Neural crest cell (in vitro differentiated cells): ENCODE data around the gene PDYN. TPM values are rescaled to one million over a fixed set of nuclear protein-coding genes. Genes with fewer than 3 reads are reported as not detected.

Experiments used
- DNase-seq: peaks from one replicate; pipeline ENCODE4 v3.0.0; 2021; ENCODE audit warnings: low read depth, mixed read lengths, low spot score
- H3K27ac Mint-ChIP-seq: one replicate; pipeline ENCODE4 v1.8.0; 2021; ENCODE audit warnings: mild to moderate bottlenecking, mixed read lengths; ENCODE audit not compliant: unreplicated experiment
- H3K27me3 Mint-ChIP-seq: 2 replicates; pipeline ENCODE4 v1.8.0; 2021; ENCODE audit warnings: low read depth, mild to moderate bottlenecking, mixed read lengths
- H3K36me3 Mint-ChIP-seq: 2 replicates; pipeline ENCODE4 v1.8.0; 2021; ENCODE audit warnings: low read depth, mild to moderate bottlenecking, mixed read lengths
- H3K4me1 Mint-ChIP-seq: 2 replicates; pipeline ENCODE4 v1.8.0; 2021; ENCODE audit warnings: mixed read lengths
- H3K4me3 Mint-ChIP-seq: one replicate; pipeline ENCODE4 v1.8.0; 2021; ENCODE audit warnings: mild to moderate bottlenecking, mixed read lengths
- H3K9me3 Mint-ChIP-seq: 2 replicates; pipeline ENCODE4 v1.8.0; 2021; ENCODE audit warnings: mixed read lengths
- total RNA-seq: library from RNA; stranded (reverse); gene quantifications from 2 replicates; pipeline ENCODE4 v1.2.1, GENCODE V29; 2021
- TF ChIP-seq, protein P1 (sequence below): fragments of 200-600 bp; sonication (generic); conservative IDR thresholded peaks from 2 replicates; pipeline ENCODE4 v1.5.0; 2021; ENCODE audit warnings: antibody characterized with exemption, mild to moderate bottlenecking

Gene PDYN
- total RNA-seq, 1 donor from 2014 or later = 0.63 TPM

- H3K27ac Mint-ChIP-seq = no peak overlapping the region
- H3K4me3 Mint-ChIP-seq = no peak overlapping the region
- H3K36me3 Mint-ChIP-seq = no peaks in the 10 kb centered on the region
- DNase-seq = no peak
- peaks cover 5% of the 10 kb centered on the region for H3K4me1 Mint-ChIP-seq
- H3K9me3 Mint-ChIP-seq = no peaks in the 10 kb centered on the region
- TF ChIP-seq, protein P1, sequence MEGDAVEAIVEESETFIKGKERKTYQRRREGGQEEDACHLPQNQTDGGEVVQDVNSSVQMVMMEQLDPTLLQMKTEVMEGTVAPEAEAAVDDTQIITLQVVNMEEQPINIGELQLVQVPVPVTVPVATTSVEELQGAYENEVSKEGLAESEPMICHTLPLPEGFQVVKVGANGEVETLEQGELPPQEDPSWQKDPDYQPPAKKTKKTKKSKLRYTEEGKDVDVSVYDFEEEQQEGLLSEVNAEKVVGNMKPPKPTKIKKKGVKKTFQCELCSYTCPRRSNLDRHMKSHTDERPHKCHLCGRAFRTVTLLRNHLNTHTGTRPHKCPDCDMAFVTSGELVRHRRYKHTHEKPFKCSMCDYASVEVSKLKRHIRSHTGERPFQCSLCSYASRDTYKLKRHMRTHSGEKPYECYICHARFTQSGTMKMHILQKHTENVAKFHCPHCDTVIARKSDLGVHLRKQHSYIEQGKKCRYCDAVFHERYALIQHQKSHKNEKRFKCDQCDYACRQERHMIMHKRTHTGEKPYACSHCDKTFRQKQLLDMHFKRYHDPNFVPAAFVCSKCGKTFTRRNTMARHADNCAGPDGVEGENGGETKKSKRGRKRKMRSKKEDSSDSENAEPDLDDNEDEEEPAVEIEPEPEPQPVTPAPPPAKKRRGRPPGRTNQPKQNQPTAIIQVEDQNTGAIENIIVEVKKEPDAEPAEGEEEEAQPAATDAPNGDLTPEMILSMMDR = no peak
- H3K27me3 Mint-ChIP-seq = peaks cover 39% of the 10 kb centered on the region
These were observed 34.7 kb downstream of the PDYN start for GRCh38 chr20:1959156-1959555.

DNA sequence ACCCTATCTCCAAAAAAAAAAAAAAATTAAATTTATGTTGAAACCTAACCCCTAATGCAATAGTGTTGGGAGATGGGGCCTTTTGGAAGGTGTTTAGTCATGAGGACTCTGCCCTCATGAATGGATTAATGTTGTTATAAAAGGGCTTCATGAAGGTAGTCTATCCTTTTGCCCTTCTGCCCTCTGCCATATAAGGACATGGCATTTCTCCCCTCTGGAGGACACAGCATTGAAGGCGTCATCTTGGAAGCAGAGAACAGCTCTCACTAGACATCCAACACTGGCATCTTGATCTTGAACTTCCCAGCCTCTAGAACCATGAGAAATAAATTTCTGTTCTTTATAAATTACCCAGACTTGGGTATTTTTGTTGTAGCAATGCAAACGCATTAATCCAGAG is 35.4 kb downstream of the PDYN start:
- H3K27me3 Mint-ChIP-seq = peaks cover 32% of the 10 kb centered on the region
- no peaks in the 10 kb centered on the region for H3K36me3 Mint-ChIP-seq
- TF ChIP-seq, protein P1 = no peak
- no peaks in the 10 kb centered on the region for H3K9me3 Mint-ChIP-seq
- no peak overlapping the region for H3K27ac Mint-ChIP-seq
- H3K4me1 Mint-ChIP-seq = peaks cover 5% of the 10 kb centered on the region
- DNase-seq = no peak
- no peak overlapping the region for H3K4me3 Mint-ChIP-seq

DNA sequence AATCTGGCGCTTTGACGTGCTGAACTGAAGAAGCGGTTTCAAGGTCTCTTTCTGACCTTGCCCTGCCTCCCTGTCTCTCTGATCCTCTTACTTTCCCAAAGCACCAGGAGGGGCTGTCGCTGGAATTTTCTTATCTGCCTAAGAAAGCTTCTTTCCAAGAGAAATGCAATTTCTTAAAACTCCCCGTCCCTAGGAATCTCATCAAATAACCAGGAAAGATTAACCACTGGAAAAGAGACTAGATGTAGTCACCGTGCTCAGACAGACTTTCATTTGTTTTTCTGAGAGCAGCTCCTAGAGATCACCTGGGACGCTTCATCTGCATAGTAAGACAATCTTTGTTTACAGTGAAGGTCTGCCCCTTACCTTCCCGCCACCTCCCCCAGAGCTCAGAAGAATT is 38.6 kb downstream of the PDYN start:
- Mint-ChIP-seq H3K4me3 (no peak overlapping the region), H3K4me1 (peaks cover 13% of the 10 kb centered on the region), H3K36me3 (no peaks in the 10 kb centered on the region), H3K9me3 (no peaks in the 10 kb centered on the region), H3K27ac (no peak overlapping the region), H3K27me3 (peaks cover 17% of the 10 kb centered on the region)
- DNase-seq = no peak
- TF ChIP-seq, protein P1 = no peak

- Mint-ChIP-seq H3K4me3 (no peak overlapping the region), H3K36me3 (no peaks in the 10 kb centered on the region), H3K4me1 (peaks cover 29% of the 10 kb centered on the region), H3K9me3 (no peaks in the 10 kb centered on the region), H3K27ac (no peak overlapping the region), H3K27me3 (peaks cover 25% of the 10 kb centered on the region)
- TF ChIP-seq, protein P1 = no peak
- DNase-seq = no peak
These were observed 40.2 kb downstream of the PDYN start for GRCh38 chr20:1953621-1954020.

GRCh38 chr20:1952737-1953530 is 40.9 kb downstream of the PDYN start:
- no peak overlapping the region for H3K27ac Mint-ChIP-seq
- H3K4me1 Mint-ChIP-seq = peaks cover 34% of the 10 kb centered on the region
- H3K9me3 Mint-ChIP-seq = no peaks in the 10 kb centered on the region
- H3K36me3 Mint-ChIP-seq = no peaks in the 10 kb centered on the region
- TF ChIP-seq, protein P1 = no peak
- H3K4me3 Mint-ChIP-seq = no peak overlapping the region
- DNase-seq = no peak
- peaks cover 30% of the 10 kb centered on the region for H3K27me3 Mint-ChIP-seq
